HL-60 (cell line): ENCODE data around the gene SLCO2A1.

Experiments
- DNase-seq, 2 experiments: peaks; one replicate each; pipeline ENCODE4 v3.0.0-alpha.2; 2010 to 2020; ENCODE audit warnings: low read depth in 1 of 2, low spot score in 1 of 2
- H3K27ac ChIP-seq: fragments of 250-450 bp; sonication (Bioruptor Pico); replicated peaks from 2 replicates; pipeline ENCODE4 v1.5.1; 2020; ENCODE audit warnings: mild to moderate bottlenecking, moderate library complexity
- H3K27me3 ChIP-seq: fragments of 250-450 bp; sonication (Bioruptor Pico); 2 replicates; pipeline ENCODE4 v1.5.1; 2021; ENCODE audit warnings: mild to moderate bottlenecking, moderate library complexity; ENCODE audit not compliant: insufficient read depth, poor library complexity, severe bottlenecking
- H3K4me3 ChIP-seq: replicated peaks from 2 replicates; pipeline ENCODE4 v1.5.1; 2011; ENCODE audit warnings: mild to moderate bottlenecking, control low read depth, low read length; ENCODE audit not compliant: insufficient read depth
- GABPA ChIP-seq: IDR thresholded peaks from 2 replicates; pipeline ENCODE4 v1.6.1; 2012; ENCODE audit warnings: low read depth
- POLR2AphosphoS5 ChIP-seq: IDR thresholded peaks from 2 replicates; pipeline ENCODE4 v1.6.1; 2012; ENCODE audit warnings: low read depth
- SPI1 ChIP-seq: IDR thresholded peaks from 2 replicates; pipeline ENCODE4 v1.6.1; 2012; ENCODE audit warnings: low read depth, mild to moderate bottlenecking, borderline replicate concordance
- TF ChIP-seq, protein P1 (sequence below): IDR thresholded peaks from one replicate; pipeline ENCODE4 v1.5.1; 2011; ENCODE audit warnings: low read length, control low read depth, inconsistent platforms; ENCODE audit not compliant: insufficient read depth
- TF ChIP-seq, protein P2 (sequence below): IDR thresholded peaks from 2 replicates; pipeline ENCODE4 v1.6.1; 2012; ENCODE audit warnings: low read depth; ENCODE audit not compliant: insufficient replicate concordance

SLCO2A1 gene

DNA sequence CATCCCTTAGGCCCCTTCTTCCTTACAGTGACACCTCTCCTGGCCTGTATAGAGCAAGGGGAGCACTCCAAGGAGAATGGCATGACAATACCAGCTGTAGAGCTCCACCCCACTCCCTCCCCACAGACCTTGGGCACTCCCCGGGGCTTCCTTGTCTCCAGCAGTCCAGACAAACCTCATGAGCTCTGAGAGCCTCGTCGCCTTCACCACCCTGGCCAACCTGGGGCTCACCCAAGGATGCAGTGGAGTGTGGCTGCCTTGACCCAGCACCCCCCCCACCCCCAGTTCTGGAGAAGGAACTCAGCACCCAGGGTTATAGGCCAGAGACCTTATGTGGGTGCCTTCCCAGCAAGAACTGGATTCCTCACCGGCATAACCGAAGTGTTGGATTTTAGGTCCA is 7.4 kb upstream of the SLCO2A1 start:
- no peak for DNase-seq
- H3K4me3 ChIP-seq: no peak overlapping the region
- TF ChIP-seq, protein P1, sequence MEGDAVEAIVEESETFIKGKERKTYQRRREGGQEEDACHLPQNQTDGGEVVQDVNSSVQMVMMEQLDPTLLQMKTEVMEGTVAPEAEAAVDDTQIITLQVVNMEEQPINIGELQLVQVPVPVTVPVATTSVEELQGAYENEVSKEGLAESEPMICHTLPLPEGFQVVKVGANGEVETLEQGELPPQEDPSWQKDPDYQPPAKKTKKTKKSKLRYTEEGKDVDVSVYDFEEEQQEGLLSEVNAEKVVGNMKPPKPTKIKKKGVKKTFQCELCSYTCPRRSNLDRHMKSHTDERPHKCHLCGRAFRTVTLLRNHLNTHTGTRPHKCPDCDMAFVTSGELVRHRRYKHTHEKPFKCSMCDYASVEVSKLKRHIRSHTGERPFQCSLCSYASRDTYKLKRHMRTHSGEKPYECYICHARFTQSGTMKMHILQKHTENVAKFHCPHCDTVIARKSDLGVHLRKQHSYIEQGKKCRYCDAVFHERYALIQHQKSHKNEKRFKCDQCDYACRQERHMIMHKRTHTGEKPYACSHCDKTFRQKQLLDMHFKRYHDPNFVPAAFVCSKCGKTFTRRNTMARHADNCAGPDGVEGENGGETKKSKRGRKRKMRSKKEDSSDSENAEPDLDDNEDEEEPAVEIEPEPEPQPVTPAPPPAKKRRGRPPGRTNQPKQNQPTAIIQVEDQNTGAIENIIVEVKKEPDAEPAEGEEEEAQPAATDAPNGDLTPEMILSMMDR: no peak
- TF ChIP-seq SPI1: no peak
- no peak for TF ChIP-seq POLR2AphosphoS5
- TF ChIP-seq, protein P2, sequence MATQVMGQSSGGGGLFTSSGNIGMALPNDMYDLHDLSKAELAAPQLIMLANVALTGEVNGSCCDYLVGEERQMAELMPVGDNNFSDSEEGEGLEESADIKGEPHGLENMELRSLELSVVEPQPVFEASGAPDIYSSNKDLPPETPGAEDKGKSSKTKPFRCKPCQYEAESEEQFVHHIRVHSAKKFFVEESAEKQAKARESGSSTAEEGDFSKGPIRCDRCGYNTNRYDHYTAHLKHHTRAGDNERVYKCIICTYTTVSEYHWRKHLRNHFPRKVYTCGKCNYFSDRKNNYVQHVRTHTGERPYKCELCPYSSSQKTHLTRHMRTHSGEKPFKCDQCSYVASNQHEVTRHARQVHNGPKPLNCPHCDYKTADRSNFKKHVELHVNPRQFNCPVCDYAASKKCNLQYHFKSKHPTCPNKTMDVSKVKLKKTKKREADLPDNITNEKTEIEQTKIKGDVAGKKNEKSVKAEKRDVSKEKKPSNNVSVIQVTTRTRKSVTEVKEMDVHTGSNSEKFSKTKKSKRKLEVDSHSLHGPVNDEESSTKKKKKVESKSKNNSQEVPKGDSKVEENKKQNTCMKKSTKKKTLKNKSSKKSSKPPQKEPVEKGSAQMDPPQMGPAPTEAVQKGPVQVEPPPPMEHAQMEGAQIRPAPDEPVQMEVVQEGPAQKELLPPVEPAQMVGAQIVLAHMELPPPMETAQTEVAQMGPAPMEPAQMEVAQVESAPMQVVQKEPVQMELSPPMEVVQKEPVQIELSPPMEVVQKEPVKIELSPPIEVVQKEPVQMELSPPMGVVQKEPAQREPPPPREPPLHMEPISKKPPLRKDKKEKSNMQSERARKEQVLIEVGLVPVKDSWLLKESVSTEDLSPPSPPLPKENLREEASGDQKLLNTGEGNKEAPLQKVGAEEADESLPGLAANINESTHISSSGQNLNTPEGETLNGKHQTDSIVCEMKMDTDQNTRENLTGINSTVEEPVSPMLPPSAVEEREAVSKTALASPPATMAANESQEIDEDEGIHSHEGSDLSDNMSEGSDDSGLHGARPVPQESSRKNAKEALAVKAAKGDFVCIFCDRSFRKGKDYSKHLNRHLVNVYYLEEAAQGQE: no peak
- no peak for TF ChIP-seq GABPA

DNA sequence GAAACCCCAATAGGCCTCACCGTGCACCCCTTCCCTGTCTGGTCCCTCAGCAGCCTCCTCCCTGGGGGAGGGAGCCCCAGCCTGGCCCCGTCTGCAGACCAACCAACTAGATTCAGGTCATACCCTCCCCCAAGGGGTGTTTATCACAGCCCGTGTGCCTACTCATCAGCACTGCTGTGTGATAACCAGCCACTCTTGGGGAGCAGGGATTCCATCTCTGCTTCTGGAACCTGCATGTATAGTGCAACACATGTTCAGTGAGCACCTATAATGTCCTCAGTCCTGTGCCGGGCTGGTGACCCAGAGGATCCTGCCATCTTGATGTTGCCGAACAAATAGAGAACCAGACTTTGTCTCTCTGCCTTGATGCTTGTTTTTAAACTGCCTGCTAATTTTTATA is 6.6 kb upstream of the SLCO2A1 start:
- H3K4me3 ChIP-seq: no peak overlapping the region
- H3K27ac ChIP-seq: no peak overlapping the region
- H3K27me3 ChIP-seq: no peaks in the 10 kb centered on the region
- no peak for DNase-seq
- no peak for TF ChIP-seq GABPA
- TF ChIP-seq SPI1: no peak
- TF ChIP-seq POLR2AphosphoS5: no peak
- TF ChIP-seq, protein P2: no peak
- TF ChIP-seq, protein P1: no peak

More for the DNA sequence above, 7.4 kb upstream of the SLCO2A1 start:
- Histone ChIP-seq H3K27me3 (no peaks in the 10 kb centered on the region), H3K27ac (no peak overlapping the region)

DNA sequence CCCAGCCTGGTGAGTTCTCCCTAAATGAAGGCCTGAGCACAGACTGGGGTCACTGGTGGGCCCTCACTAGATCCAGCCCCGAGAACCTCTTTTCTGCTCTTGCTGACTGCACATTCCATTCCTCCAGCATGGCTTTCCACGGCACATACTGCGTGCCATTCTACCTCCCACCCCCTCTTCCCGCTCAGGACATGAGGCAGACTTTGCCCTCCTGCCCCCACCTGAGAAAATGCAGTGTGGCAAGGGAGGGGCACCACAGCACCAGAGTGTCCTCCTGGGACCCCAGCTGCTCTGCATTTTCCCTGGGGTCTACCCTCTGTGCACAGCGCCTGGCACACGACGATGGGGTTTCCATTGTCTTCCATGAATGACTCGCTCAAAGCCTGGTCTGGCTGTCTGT is 6.1 kb upstream of the SLCO2A1 start:
- H3K27me3 ChIP-seq: no peaks in the 10 kb centered on the region
- H3K4me3 ChIP-seq: no peak overlapping the region
- no peak overlapping the region for H3K27ac ChIP-seq
- DNase-seq: no peak
- TF ChIP-seq POLR2AphosphoS5 (no peak), SPI1 (no peak)
- TF ChIP-seq, protein P1: no peak

DNA sequence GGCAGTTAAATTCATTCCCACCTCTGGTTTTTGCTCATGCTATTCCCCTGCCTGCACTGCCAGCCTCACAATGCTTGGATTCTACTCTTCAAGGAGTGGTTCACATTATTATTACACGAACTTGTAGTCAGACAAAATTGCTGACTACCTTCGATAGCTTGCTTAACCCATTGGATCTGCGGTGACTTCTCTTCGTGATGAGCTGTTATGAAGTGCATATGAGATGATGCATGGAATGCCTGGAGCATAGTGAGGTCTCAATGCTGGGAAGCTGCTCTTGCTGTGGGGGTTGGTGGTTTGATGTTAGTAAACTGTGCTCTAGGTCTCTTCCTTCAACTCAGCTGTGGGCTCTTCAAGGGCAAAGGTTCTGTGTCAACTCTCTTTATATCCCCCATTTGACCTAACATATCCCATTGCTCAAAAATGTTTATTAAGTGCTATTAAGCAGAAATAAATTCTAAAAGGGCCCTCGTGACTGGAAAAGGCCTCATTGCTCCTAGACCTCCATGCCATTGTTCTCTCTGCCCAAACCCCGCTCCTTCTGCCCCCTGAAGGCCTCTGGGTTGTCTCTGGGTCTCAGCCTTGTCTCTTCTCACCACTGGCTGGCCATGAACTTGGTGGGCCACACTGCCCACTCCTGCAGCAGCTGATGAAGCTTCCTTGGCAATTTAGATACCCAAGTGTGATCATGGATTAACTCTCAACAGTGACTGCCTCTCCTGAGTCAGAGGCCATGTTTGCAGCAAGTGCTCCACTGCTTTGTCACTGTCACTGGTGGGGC is 4.5 kb upstream of the SLCO2A1 start:
- no peak for DNase-seq
- peaks cover 8% of the 10 kb centered on the region for H3K27me3 ChIP-seq
- TF ChIP-seq, protein P2: no peak
- TF ChIP-seq POLR2AphosphoS5 (no peak), SPI1 (no peak), GABPA (no peak)
- TF ChIP-seq, protein P1: no peak
- H3K27ac ChIP-seq: no peak overlapping the region
- no peak overlapping the region for H3K4me3 ChIP-seq
